Caco-2 (cell line): ENCODE results near the gene EXD3. TPM values are rescaled to one million over a fixed set of nuclear protein-coding genes. Genes with fewer than 3 reads are reported as not detected.

Experiments
- BruUV-seq: library from RNA; stranded (reverse); fragments of 400-500 nt; replicated peaks from 2 replicates; lab custom pipeline; 2021; lab: Mats Ljungman, UMichigan
- CTCF ChIA-PET: fragments of 300-600 bp; sonication (Branson Sonifier 250); formaldehyde crosslinking; loops from one replicate; lab custom pipeline; 2022; ENCODE audit warnings: antibody characterized with exemption; lab: Charles Lee
- POLR2A ChIA-PET: fragments of 300-600 bp; sonication (Branson Sonifier 250); formaldehyde crosslinking; loops from one replicate; lab custom pipeline; 2022; ENCODE audit warnings: antibody characterized with exemption; lab: Charles Lee
- DNase-seq, 2 experiments: peaks; one replicate each; pipeline versions ENCODE4 v3.0.0 to v3.0.0-alpha.2; 2020 to 2022
- H3K27me3 ChIP-seq: replicated peaks from 2 replicates; pipeline ENCODE4 v1.6.0; 2011; ENCODE audit warnings: low read length; ENCODE audit not compliant: control insufficient read depth, insufficient read depth
- H3K36me3 ChIP-seq: 2 replicates; pipeline ENCODE4 v1.5.1; 2011; ENCODE audit warnings: low read length; ENCODE audit not compliant: control insufficient read depth, insufficient read depth
- H3K4me1 ChIP-seq: fragments of 250-450 bp; sonication (Bioruptor Pico); 2 replicates; pipeline ENCODE4 v1.5.1; 2020; ENCODE audit warnings: mild to moderate bottlenecking
- H3K4me3 ChIP-seq: 2 replicates; pipeline ENCODE4 v1.5.1; 2011; ENCODE audit warnings: low read depth, mild to moderate bottlenecking, control low read depth, low read length
- H3K9me3 ChIP-seq: fragments of 250-450 bp; sonication (Bioruptor Pico); 2 replicates; pipeline ENCODE4 v1.5.1; 2020; ENCODE audit warnings: mild to moderate bottlenecking, moderate library complexity
- H3K27ac Mint-ChIP-seq: one replicate; pipeline ENCODE4 v1.8.0; 2022; ENCODE audit warnings: mixed read lengths; ENCODE audit not compliant: unreplicated experiment
- H3K27me3 Mint-ChIP-seq: one replicate; pipeline ENCODE4 v1.8.0; 2022; ENCODE audit warnings: mixed read lengths; ENCODE audit not compliant: insufficient read depth, unreplicated experiment
- H3K36me3 Mint-ChIP-seq: one replicate; pipeline ENCODE4 v1.8.0; 2022; ENCODE audit warnings: mild to moderate bottlenecking, mixed read lengths; ENCODE audit not compliant: insufficient read depth, unreplicated experiment
- H3K4me1 Mint-ChIP-seq: one replicate; pipeline ENCODE4 v1.8.0; 2022; ENCODE audit warnings: low read depth, mixed read lengths; ENCODE audit not compliant: unreplicated experiment
- H3K4me3 Mint-ChIP-seq: one replicate; pipeline ENCODE4 v1.8.0; 2022; ENCODE audit warnings: mild to moderate bottlenecking, moderate library complexity, mixed read lengths; ENCODE audit not compliant: unreplicated experiment
- H3K9me3 Mint-ChIP-seq: one replicate; pipeline ENCODE4 v1.8.0; 2022; ENCODE audit warnings: mixed read lengths; ENCODE audit not compliant: unreplicated experiment
- intact Hi-C: fragments of 100-400 bp; cut with micrococcal nuclease; formaldehyde crosslinking; loops from one replicate; pipeline ENCODE4 v1.10.0; 2022; ENCODE audit not compliant: unreplicated experiment
- total RNA-seq: library from RNA; stranded (reverse); gene quantifications from 2 replicates; pipeline ENCODE4 v1.2.3, GENCODE V29; 2022
- TF ChIP-seq, protein P1 (sequence below), 2 experiments: fragments of 200-600 bp in 1 of 2; IDR thresholded peaks; 1 replicate in 1 of 2; 2 replicates in 1 of 2; pipeline versions ENCODE4 v1.5.1 to v1.8.0; 2011 to 2022; ENCODE audit warnings: antibody characterized with exemption in 1 of 2, control low read depth in 1 of 2, inconsistent platforms in 1 of 2, low read depth in 1 of 2, low read length in 1 of 2, mild to moderate bottlenecking in 1 of 2, moderate library complexity in 1 of 2; ENCODE audit not compliant: insufficient read depth in 1 of 2, severe bottlenecking in 1 of 2, unreplicated experiment in 1 of 2

EXD3 gene
- total RNA-seq, 1 experiment from 2014 or later = 10.9 TPM

DNA sequence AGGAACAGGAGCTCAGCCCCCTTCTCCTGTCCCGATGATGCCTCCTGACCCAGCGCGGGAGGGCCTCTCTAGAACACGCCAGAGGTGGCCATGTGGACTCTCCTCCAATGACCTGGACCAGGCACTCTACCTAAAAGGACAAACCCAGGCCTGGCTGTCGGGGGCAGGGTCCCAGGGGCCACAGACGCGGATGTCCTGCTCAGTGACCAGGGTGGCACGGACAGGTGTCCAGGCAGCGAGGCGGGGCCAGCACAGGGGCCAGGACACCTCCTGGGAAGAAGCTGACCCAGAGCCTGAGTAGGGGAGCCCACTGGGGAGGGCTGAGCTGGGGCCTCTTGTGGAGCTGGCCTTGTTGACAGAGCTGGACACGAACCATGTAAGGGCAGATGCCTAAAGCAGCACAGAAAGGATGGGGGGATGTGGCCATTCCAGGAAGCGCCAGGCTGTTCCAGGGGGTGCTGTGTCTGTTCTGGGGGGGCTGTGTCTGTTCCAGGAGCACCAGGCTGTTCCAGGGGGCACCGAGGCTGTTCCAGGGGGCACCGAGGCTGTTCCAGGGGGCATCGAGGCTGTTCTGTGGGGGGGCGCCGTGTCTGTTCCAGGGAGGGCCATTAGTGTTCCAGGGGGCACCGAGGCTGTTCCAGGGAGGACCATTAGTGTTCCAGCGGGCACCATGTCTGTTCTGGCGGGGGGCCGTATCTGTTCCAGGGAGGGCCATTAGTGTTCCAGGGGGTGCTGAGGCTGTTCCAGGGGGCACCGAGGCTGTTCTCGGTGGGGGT, 30.5 kb downstream of the EXD3 start:
- intact Hi-C loops = no loop called here
- CTCF ChIA-PET = interaction anchor here (0.7 kb wide), 1 partner anchor 28 kb away, joined by 7 read pairs; no protein-coding TSS in a partner anchor
- no TSS peak for BruUV-seq
- Mint-ChIP-seq H3K36me3 (peaks cover 13% of the 10 kb centered on the region), H3K27me3 (no peaks in the 10 kb centered on the region), H3K4me3 (no peak overlapping the region), H3K9me3 (peaks cover 4% of the 10 kb centered on the region), H3K4me1 (no peaks in the 10 kb centered on the region), H3K27ac (no peak overlapping the region)
- TF ChIP-seq, protein P1, sequence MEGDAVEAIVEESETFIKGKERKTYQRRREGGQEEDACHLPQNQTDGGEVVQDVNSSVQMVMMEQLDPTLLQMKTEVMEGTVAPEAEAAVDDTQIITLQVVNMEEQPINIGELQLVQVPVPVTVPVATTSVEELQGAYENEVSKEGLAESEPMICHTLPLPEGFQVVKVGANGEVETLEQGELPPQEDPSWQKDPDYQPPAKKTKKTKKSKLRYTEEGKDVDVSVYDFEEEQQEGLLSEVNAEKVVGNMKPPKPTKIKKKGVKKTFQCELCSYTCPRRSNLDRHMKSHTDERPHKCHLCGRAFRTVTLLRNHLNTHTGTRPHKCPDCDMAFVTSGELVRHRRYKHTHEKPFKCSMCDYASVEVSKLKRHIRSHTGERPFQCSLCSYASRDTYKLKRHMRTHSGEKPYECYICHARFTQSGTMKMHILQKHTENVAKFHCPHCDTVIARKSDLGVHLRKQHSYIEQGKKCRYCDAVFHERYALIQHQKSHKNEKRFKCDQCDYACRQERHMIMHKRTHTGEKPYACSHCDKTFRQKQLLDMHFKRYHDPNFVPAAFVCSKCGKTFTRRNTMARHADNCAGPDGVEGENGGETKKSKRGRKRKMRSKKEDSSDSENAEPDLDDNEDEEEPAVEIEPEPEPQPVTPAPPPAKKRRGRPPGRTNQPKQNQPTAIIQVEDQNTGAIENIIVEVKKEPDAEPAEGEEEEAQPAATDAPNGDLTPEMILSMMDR (IDR thresholded peaks at IDR 0.05; ENCODE audit: insufficient read depth in 1 of 2, low read depth in 1 of 2, low read length in 1 of 2, severe bottlenecking in 1 of 2, unreplicated experiment in 1 of 2) = no peak
- DNase-seq = no peak
- POLR2A ChIA-PET = no interaction called here
- no peaks in the 10 kb centered on the region; the same call in 1 of the 2 replicates for H3K36me3 ChIP-seq
- H3K9me3 ChIP-seq = no peaks in the 10 kb centered on the region; the same call in 1 of the 2 replicates
- peaks cover 5% of the 10 kb centered on the region; the same call in 1 of the 2 replicates for H3K4me1 ChIP-seq
- no peak overlapping the region for H3K4me3 ChIP-seq
- no peaks in the 10 kb centered on the region for H3K27me3 ChIP-seq

DNA sequence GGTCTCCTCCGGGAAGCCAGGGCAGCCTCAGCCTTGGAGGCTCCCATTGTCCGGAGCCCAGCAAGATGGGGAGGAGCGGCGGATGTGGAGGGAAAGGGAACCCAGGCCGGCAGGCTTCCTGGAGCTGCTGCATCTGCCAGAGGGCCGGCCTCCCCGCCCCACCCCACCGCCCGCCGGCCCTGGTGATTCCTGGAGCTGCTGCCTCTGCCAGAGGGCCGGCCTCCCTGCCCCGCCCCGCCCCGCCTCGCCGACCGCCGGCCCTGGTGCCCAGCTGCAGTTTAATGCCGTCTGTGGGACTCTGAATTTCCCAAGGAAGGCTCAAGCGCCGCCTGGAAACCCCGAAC, 31.6 kb downstream of the EXD3 start:
- H3K36me3 ChIP-seq = no peaks in the 10 kb centered on the region; the same call in 1 of the 2 replicates
- H3K4me3 Mint-ChIP-seq = no peak overlapping the region
- H3K36me3 Mint-ChIP-seq = peaks cover 9% of the 10 kb centered on the region
- H3K27ac Mint-ChIP-seq = no peak overlapping the region
- H3K27me3 Mint-ChIP-seq = no peaks in the 10 kb centered on the region
- no peaks in the 10 kb centered on the region for H3K27me3 ChIP-seq
- intact Hi-C loops = no loop called here
- H3K4me1 ChIP-seq = peaks cover 5% of the 10 kb centered on the region; the same call in 1 of the 2 replicates
- H3K9me3 ChIP-seq = no peaks in the 10 kb centered on the region
- no peaks in the 10 kb centered on the region for H3K9me3 Mint-ChIP-seq
- BruUV-seq = no TSS peak
- TF ChIP-seq, protein P1 (IDR thresholded peaks at IDR 0.05; ENCODE audit: insufficient read depth in 1 of 2, low read depth in 1 of 2, low read length in 1 of 2, severe bottlenecking in 1 of 2, unreplicated experiment in 1 of 2) = no peak
- H3K4me1 Mint-ChIP-seq = no peaks in the 10 kb centered on the region
- DNase-seq = no peak
- no peak overlapping the region for H3K4me3 ChIP-seq
- CTCF ChIA-PET = no interaction called here
- POLR2A ChIA-PET = no interaction called here

DNA sequence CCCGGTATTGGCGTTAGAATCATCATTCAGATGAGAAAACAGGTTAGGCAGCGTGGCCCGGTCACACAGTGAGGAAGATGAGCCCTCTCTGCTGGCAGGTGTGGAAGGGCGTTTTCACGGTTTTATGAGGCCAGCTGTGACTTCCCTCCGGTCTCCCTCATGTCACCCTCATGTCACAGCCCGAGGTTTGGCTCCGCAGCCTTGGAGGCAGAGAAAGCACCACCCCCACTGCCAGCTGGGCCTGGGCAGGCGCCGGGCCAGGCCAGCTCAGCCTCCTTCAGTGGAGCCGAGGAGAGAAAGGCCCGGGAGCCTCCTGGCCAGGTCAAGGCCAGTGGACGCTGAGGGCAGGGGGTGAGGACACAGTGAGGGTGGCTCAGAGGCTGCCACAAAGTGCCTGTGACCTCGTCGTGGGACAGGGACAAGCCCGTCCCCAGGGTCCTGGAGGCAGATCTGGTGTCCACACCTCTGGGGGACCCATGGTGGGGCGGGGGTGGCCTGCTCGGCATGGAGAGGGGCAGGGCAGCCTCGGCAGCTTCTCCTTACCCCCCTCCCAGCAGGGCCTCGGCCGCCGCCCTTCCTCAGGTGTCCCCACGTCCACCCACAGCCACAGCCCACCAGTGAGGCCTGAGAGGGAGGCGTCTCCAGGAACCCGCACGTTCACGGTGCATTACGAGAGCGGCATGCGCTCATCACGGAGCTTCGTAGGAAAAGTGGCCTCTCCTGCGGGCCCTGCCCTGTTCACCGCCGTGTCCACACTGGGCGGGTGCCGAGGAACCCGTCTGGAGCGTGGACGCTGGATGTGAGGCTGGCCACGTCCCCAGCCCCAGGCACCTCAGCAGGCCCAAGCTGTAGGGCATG, 32.2 kb downstream of the EXD3 start:
- ChIA-PET POLR2A (interaction anchor here (0.5 kb wide), 1 partner anchor 98 kb away, joined by 3 read pairs; no protein-coding TSS in a partner anchor), CTCF (no interaction called here)
- Mint-ChIP-seq H3K36me3 (peaks cover 5% of the 10 kb centered on the region), H3K27me3 (no peaks in the 10 kb centered on the region), H3K9me3 (no peaks in the 10 kb centered on the region), H3K4me1 (no peaks in the 10 kb centered on the region), H3K27ac (no peak overlapping the region), H3K4me3 (no peak overlapping the region)
- no peak for DNase-seq
- Histone ChIP-seq H3K36me3 (no peaks in the 10 kb centered on the region), H3K9me3 (no peaks in the 10 kb centered on the region), H3K27me3 (no peaks in the 10 kb centered on the region), H3K4me1 (no peaks in the 10 kb centered on the region), H3K4me3 (no peak overlapping the region)
- BruUV-seq = no TSS peak
- TF ChIP-seq, protein P1 (IDR thresholded peaks at IDR 0.05; ENCODE audit: insufficient read depth in 1 of 2, low read depth in 1 of 2, low read length in 1 of 2, severe bottlenecking in 1 of 2, unreplicated experiment in 1 of 2) = no peak
- intact Hi-C loops = no loop called here
